ENCODE measurements around the gene STAG3.
A peak's percentile ranks its signal among the peaks of the same experiment; 100 is the strongest.

Gene STAG3

DNA sequence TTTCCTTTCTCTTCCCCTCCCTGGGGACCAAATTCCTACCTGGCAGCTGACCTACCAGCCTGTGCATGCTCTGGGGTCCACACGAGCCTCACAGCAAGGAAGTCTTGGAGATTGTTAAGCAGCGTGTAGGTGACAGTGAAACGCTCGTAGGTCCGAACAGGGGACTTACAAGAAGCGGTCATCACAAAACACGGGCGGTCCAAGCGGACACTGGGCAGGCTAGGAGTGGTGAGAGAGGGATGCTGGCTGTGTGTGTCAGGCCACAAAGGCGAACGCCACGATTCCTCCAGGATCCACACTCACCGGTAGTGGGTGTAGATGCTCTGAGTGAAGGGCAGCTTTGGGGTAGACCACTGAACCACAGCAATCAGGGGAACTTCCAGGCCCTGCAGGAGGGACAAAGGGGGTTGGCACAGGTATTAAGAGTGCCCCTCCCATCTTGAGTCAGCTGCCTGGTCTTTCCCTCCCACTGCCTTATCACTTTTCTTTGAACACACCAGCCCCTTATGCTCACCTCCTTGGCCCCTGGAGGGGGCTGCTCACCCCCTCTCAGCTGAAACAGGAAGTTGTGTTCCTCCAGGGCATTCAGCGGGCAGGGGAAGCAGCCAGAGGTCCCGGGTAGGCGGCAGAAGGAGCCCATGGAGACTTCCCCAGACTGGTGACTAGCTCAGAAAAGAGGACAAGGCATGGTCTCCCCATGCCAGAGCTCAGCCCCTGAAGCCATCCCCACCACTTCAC, 21.2 kb upstream of the STAG3 start:
- DNase-seq, result no peak

DNA sequence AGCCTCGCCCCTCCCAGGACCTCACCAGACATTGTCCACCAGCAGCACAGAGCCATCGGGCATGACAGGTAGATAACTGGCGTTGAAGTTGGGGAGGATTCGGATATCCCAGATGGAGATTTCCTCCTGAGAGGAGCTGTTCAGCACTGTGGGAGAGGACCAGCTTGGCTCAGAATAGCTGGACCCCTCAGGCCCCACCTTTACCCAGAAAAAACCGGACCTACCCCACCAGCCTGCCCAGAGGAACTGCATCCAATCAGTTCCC, 20.7 kb upstream of the STAG3 start:
- DNase-seq, result no peak

DNA sequence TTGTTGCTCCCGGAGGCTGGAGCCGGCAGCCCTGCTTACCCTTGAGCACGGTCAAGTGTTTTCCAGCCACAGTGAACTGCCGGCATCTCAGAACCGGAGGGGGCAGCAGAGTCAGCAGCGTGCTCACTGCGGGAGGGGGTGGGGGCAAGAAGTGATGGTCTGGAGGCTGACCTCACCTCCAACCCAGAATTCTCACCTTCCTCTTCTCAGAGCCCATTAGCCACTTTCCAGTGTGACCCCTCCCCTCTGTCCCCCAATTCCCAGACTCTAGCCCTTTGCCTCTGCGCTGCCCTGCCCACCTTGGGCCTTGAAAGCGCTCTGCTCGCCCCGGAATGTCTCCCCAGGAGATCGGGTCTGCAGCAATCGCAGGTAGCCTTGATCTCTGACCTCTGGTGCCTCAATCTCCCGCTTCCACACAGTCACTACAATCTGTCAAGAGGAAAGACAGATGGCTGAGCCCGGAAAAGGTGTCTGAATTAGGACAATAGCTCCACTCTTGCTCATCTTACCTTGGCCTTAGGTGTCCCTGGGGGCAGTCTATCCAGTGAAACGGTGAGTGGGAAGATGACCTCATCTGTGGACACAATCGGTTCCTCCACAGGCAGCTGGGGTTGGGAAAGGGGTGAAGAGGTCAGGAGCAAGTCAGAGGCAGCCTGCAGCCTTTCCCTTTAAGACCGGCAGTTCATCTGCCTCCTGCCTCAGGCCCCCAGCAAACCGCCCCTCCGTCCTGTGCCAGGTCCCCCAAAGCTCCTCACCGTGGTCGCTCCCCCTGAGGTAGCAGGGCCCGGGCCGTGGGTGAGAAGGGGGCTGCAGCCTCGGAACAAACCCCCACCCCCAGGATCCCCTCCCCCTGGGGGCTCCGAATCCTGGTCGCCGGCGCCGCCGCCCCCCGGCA, 20.1 kb upstream of the STAG3 start:
- DNase-seq, result peak; percentile 96

DNA sequence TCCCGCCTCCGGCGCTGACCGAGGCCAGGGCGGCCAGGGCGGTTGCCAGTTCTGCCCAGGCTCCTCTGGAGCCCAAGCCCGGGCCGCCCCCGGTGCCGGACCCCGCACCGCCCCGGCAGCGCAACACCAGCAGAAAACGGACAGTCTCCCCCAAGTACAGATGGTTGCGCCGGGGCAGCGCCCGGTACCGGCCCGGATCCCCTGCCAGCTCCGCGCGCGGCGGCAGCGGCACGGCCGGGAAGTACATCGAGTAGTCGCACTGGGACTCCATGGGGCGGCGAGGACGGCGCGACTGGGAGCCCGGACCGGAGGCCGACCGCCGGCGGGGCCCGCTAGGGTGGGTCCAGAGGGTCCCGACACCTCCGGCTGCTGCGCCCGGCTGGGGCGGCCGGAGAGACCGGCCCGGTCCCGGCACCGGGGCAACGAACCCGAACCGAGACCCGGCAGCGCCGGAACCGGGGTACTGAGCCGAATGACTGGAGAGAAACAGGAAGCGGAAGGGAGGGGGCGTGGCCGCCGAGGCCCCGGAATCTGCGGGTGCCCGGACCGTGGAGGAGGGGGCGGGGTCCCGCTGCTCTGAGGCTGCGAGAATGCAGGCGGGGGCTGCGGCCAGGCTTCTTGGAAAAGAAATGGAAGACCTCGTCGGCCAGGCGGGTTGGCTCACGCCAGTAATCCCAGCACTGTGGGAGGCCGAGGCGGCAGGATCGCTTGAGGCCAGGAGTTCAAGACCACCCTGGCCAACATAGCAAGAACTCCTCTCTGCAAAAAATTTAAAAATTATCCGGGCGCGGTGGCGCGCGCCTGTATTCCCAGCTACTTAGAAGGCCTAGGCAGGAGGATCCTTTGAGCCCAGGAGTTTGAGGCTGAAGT, 19.3 kb upstream of the STAG3 start, which contains the start of gene TRAPPC14:
Gene TRAPPC14, minus strand, starts transcription at position 495 of the 870 bp plus-strand sequence. Its CDS starts 224 bp downstream, at position 271.
- peak; percentile 95 for DNase-seq

DNA sequence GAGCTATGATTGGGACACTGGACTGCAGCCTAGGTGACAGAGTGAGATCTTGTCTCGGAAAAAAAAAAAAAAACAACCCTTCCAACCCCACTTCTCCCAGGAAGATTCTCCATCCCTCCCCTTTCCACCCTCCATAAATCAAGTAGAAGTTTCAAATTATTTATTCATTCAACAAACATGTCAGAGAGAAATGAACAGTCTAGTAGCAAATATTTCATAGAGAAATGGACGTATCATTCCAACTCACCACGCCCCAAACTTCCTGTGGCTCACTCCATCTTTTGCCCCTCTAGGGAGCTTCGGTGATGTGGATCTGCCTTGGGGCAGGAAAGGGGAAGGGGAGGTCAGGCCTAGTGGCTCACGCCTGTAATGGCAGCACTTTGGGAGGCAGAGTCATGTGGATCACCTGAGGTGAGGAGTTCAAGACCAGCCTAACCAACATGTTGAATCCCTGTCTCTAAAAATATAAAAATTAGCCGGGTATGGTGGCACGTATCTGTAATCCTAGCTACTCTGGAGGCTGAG, 18.6 kb upstream of the STAG3 start:
- DNase-seq, result no peak

DNA sequence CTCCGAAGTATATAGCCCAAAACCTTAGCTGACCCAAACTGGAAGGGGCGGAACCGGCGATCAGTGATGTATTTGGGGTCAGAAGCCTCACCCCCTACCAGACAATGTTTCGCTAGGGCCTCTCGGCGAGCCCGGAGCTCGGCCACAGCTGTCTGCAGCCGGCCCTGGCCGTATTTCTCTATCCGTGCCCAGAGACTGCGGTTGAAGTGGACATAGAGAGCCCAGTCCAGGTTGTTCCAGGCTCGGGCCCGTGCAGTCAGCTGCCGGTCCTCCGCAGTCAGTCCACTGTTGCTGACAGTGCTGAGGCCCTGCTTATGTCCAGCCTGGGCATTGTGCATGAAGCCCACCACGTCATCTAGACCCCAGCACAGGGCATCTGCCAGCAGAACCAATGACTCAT, 17.7 kb upstream of the STAG3 start:
- no peak for DNase-seq

DNA sequence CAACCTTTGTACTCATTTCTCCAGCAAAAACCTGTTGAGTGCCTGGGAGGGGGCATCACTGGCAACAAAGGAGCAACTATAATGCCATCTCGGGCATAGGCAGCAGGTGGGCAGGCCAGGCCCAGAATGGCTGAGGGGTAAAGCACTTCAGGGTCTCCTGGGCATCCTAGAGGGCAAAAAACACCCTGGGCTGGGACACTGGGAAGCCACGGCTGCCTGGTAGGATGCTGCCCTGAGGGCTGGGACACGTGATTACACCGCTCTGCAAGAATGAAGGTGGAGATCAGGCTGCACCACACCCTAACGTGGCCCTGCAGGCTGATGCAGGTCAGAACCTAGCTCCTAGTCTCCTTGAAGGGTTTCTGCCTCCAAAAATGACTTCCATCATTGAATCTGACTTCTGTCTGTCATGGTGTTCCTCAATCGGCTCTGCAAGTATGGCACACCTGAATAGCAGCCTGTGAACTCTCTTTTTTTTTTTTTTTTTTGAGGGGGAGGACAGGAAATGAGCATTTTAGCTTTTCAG, 14.6 kb upstream of the STAG3 start:
- peak; percentile 45 for DNase-seq

DNA sequence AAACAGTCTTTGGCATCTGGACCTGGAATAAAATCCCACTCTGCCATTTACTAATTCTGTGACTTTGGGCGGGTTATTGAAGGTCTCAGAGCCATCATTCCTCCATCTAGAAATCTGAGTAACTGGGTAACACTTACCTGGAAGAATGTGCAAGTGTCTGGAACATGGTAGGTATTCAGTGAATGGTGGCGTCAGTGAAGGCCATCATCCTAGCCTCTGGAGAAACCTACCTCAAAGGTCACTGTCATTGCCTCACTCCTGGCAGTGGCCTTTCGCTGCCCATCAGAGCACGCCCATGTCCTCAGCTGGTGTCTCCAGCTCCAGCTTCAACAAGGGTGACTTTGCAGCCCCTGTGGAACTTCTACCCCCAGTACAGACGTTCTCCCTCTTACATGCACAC, 13.8 kb upstream of the STAG3 start:
- no peak for DNase-seq

DNA sequence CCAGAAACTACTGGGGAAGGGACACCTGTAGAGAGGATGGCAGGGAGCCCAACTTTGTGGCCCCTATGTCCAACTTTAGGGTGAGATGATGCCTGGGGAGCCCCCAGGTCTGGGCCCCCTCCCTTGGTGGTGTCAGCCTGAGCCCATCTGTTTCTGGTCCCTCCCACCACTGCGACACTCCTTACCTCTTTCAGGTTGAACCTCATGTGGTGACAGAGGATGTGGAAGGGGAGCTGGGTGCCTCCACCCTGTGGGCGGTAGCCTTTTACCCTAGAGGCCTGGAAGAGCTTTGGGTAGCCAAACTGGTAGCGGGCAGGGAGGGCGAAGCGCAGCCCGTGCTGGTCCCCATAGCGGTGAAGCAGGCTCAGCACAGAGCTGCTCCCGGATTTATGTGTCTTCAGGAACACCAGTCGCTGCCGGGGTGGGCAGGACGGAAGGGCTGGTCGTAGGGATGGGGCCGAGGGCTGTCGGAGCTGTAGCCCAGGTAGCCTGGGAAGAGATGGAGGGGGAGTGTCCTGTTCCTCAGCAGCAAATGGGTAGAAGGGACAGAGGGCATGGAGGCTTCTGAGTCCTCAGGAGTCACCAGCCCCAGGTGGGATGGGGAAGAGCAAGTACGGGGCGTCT, 11.3 kb upstream of the STAG3 start:
- DNase-seq, result no peak

DNA sequence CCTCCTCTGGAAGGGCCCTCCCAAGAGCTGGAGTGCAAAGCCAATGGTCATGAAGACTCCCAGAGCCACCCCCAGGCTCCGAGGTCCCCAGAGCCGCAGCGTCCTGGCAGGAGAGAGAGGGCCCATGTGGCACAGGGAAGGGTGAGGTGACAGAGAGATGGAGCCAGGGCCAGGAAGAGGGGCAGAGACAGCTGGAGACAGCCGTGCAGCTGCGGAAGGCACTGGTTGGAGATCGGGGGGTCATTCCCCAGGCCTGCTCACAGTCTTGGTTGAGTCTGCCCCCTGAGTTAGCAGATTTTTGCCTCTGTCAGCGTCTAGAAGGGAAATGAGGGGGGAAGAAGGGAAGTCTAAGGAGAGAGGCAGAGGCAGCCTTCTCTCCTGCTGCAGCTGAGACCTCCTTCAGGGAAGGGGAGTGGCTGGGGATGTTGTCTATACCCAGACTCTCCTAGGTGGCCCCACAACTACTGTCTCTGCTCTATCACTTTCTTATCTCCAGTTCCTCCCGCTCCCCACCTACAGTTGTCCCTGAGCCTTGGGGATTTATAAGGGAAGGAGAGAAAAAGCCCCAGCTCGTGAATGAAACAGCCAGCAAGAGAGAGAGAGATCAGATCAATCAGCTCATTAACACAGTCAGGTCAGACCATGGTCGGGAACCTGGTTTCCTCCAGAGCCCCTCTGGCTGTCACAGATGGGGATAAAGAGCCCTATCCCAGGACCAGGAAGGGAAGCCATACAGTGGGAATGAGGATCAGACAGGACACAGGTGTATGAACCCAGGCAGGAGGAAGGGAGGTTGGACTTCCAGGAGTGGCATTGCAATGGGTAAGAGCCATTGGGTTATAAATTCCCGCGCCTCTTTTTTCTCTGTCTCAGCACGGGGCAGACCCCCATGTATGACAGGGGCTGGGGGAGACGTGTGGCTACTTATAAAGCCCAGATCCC, 10.5 kb upstream of the STAG3 start:
- peak; percentile 53 for DNase-seq

DNA sequence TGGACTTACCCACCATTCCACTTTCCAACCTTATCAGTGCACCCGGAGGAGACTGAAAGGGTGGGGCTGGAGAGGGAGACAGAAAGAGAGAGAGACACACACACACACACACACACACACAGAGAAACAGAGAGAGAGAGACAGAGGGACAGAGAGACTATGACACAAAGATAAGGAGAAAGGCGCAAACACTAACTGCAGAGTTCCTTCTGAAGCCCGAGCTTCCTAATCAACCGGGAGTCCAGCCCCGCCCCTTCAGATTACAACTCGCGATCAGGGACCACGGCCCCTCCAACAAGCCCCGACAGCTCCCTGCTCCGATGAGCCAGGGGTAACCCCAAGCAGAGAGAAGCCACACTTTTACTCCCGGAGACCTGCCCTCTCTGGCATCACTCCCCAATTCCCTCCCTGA, 9.8 kb upstream of the STAG3 start:
- DNase-seq, result peak; percentile 53

DNA sequence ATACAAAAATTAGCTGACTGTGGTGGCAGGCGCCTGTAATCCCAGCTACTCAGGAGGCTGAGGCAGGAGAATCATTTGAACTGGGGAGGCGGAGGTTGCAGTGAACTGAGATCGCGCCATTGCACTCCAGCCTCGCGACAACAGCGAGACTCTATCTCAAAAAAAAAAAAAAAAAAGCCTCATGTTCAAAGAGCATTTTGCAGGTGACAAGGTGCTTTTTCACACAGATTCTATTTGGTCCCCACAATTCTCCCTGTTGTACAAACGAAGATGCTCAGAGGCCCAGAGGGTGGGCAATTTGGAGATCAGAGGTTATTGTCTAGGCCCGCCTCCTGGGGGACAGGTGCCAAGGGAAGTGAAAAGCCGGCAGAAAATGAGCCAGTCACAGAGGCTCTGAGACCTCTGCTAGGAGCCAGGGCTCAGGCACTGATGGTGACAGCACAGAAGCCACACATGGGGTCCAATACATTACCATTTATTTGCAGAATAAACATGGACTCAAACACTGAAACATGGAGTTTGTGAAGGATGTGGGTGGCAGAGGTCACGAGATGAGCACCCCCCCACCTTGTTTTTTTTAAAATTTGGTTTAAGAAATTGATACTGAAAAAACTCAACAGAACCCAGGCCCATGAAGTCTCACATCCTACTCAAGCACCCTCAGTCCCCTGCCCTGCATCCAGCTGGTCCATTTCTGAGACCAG, 8.4 kb upstream of the STAG3 start:
- DNase-seq, result peak; percentile 48

DNA sequence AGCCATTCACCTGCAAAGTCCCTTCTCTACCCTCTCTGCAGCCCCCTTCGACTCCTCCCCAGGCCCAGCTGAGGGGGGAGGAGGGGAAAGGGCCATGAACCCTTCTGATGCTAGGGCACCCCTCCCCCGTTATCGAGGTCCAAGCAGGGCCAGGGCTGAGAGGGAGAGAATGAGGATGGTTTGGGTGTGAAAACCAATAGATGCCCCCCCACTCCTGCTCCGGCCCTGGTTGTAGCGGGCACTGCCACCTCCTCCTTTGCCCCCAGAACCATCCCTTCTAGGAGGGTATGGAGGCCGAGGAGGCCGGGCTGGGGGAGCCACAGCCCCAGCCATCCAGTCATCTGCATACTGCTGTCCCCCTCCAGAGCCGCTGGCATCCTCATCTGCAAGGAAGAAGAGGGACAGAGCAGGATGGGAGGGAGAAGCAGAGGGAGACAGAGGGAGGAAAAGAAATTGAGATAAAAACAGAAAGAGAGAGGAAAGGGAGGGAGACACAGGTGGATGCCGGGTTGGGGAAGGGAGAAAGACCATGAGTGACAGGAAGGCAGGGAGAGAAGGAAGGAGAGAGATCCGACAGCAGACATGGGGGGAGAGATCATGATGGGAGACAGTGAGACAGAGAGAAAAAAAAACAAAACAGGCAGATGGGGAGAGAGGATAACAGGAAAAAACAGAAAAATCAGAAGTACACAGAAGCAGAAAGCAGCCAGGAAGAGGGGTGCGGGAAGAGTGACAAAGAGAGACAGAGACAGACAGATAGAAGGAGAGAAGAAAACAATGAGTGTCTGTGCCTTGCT, 7.4 kb upstream of the STAG3 start:
- no peak for DNase-seq

DNA sequence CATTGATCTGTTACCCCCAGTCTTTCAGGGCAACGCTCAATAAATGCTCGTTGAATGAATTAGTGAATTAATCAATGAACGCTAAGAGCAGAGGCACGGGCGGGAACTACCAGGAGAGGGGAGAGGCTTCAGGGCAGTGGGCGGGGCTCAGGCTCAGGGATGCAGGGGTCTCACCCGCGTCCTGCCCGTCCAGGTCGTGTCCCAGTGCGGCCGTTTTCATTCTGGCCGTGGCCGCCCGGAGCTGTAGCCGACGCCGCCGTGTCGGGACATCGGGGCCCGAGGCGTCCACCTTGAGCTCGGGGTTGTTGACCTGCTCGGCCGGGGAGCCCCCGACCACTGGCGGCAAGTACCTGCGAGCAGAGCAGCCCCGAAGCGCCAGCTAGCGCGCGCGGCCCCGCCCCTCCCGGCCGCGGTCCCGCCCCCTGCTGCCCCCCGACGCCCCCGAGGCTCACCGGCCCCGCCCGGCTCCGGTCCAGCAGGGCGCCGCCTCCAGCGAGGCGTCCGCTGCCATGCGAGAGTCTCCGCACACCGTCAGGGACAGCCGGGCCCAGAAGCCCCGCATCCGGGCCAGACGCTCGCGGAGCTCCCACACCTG, 6.5 kb upstream of the STAG3 start:
- DNase-seq, result peak; percentile 74

DNA sequence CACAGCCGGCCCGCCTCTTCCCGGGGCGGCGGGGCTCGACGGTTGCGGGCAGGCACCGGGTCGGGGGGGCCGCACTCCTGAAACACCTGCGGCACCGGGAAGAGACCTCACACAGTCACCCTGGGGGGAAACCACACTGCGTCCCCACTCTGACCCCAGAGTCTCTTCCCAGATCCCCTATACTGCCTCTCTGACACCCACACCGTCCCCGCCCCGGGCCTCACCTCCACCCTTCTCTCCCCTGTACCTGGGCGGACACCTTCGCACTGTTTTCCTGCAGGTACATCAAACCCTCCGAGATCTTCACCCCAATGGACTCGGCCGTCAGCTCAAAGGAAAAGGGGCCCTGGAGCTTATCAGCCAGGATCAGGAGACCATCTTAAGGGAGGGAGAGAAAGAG, 5.9 kb upstream of the STAG3 start:
- peak; percentile 59 for DNase-seq

DNA sequence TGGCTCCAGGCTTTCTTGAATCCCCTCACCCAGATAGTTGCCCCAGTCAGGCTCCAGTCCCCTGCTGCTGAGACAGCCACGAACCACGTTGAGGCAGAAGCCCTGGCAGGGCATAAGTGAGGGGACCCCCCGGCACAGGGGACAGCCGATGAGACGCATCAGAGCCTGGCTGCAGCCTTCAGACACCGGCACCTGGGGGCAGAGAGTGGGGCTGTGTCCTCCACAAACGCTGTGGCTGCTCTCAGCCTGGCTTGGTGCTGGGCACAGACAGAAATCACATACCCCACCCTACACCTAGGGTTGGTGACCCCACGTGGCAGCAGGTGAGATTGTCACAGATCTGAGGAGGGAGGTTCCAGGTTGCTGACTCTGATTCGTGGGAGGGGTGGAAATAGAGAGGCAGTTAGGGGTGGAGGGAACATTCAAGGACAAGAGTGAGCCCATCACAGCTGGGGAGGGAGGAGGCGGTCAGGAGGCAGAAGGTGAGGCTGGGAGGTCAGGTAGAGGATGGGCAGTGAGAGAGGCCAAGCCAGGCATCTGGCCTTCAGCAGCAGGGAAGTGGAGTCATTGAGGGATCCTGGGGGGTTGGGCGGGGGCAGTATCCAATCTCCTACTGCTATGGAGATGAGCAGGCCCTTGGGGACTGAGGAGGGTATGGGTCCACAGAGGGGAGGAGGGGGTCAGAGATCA, 3.8 kb upstream of the STAG3 start:
- DNase-seq, result no peak

DNA sequence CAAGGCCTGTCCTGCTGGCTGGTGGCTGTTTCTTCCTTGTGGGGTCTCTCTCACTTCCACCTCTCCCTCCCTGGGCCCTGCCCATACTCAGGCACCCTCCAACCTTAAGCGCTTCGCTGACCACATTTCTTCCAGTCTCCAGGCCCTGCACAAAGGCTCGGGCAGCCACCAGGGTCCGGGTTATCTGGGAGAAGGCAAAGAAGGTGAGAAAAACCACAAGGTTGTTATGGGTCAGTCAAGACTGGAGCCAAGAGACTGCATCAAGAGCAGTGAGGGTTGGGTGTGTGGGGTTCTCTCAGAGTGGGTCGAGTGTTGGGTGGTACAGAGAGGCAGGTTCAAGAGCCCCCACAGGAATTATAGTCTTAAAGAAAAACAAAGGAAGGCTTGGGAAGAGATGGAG, 3.1 kb upstream of the STAG3 start:
- DNase-seq, result no peak

DNA sequence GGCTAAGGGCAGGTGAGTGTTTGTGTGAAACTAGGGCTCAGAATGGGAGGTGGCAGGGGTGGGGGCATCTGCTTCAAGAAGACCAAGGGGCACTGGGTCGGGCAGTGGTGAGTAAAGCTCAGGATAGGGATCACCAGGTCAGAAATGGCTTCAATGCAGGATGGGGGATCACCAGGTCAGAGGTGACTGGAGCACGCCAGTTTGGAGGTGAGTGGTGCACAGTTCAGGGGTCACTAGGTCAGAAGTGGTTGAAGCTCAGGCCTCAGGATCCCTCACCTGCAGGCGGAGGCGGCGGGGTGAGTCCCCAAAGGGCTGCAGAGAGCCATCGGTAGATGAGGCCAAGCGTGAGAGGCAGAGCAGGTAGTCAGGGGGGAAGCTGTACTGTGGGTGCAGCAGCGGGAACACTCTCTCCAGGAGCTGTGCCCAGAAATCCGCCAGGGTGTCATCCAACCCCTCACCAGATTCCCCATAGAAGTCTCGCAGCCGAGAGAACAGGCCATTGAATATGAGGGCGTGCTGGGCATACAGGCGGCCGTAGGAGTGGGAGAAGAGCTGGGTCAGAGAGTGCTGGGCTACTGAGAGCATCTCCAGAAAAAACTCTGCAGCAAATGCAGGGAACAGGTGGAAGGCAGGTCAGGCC, 2.3 kb upstream of the STAG3 start:
- DNase-seq, result no peak
